Gastroesophageal sphincter (tissue), 4 donors: ENCODE data around the gene GORAB. TPM values are rescaled to one million over a fixed set of nuclear protein-coding genes. Genes with fewer than 3 reads are reported as not detected.

Experiments
- ATAC-seq: fragments of 150-250 bp; one replicate; pipeline ENCODE4 v1.9.1; 2016; ENCODE audit warnings: mild to moderate bottlenecking, moderate library complexity
- H3K27ac ChIP-seq, 4 donors: fragments of 200-600 bp; sonication (generic) in 3 of 4; 1 replicate in 3 of 4; 2 replicates in 1 of 4; pipeline ENCODE4 v1.5.1; 2016 to 2019
- H3K27me3 ChIP-seq: fragments of 200-600 bp; sonication (generic); one replicate; pipeline ENCODE4 v1.5.1; 2019
- H3K36me3 ChIP-seq, 2 donors: fragments of 200-600 bp; sonication (generic); one replicate each; pipeline ENCODE4 v1.5.1; 2019; ENCODE audit warnings: control low read depth in 1 of 2
- H3K4me1 ChIP-seq, 3 donors: fragments of 200-600 bp; sonication (generic); 1 replicate in 2 of 3; 2 replicates in 1 of 3; pipeline ENCODE4 v1.5.1; 2016 to 2019; ENCODE audit warnings: control low read depth in 2 of 3
- H3K4me3 ChIP-seq, 2 donors: fragments of 200-600 bp; sonication (generic); one replicate each; pipeline ENCODE4 v1.5.1; 2019; ENCODE audit warnings: mild to moderate bottlenecking in 1 of 2, moderate library complexity in 1 of 2
- H3K9me3 ChIP-seq, 3 donors: fragments of 200-600 bp; sonication (generic); one replicate each; pipeline ENCODE4 v1.5.1; 2017 to 2019; ENCODE audit warnings: control low read depth in 2 of 3
- CTCF ChIP-seq, 4 experiments: fragments of 200-600 bp in 2 of 4; fragments of 450-650 bp in 2 of 4; sonication (generic) in 1 of 4; IDR thresholded peaks; one replicate each; pipeline ENCODE4 v1.5.1; 2017 to 2019; ENCODE audit warnings: antibody characterized with exemption in 4 of 4, mild to moderate bottlenecking in 2 of 4, moderate library complexity in 2 of 4
- EP300 ChIP-seq: sonication (generic); formaldehyde crosslinking; IDR thresholded peaks from one replicate; pipeline ENCODE4 v1.6.1; 2017; ENCODE audit warnings: antibody characterized with exemption, mild to moderate bottlenecking
- POLR2A ChIP-seq, 2 donors: fragments of 450-650 bp; IDR thresholded peaks; one replicate each; pipeline ENCODE4 v1.6.1; 2017; ENCODE audit warnings: antibody characterized with exemption in 2 of 2, mild to moderate bottlenecking in 2 of 2, moderate library complexity in 1 of 2
- POLR2AphosphoS5 ChIP-seq: sonication (generic); formaldehyde crosslinking; IDR thresholded peaks from one replicate; pipeline ENCODE4 v1.6.1; 2017; ENCODE audit warnings: antibody characterized with exemption
- WGBS, 2 donors: methylation state at CpG; one replicate each; pipeline ENCODE4 v1.1.5; 2018; ENCODE audit warnings: low coverage in 1 of 2; 5-methylcytosine and 5-hydroxymethylcytosine counted together
- total RNA-seq, 4 donors: library from RNA; depleted of rRNA; stranded (reverse); fragments of >200 nt; gene quantifications; one replicate each; pipeline ENCODE4 v1.1.0, GENCODE V29; 2016

The GORAB gene
- total RNA-seq, 4 donors from 2014 or later, result 5.9 to 18.0 (median 8.8) TPM

GRCh38 chr1:170494369-170494768, 37.6 kb upstream of the GORAB start:
- no peaks in the 10 kb centered on the region for H3K9me3 ChIP-seq
- no peaks in the 10 kb centered on the region for H3K27me3 ChIP-seq
- 23 to 37% methylated on average over 3 of the region's 3 CpGs for WGBS, 2 donors
- TF ChIP-seq POLR2AphosphoS5, result no peak
- TF ChIP-seq CTCF (IDR thresholded peaks at IDR 0.05), result no peak
- no peak for TF ChIP-seq EP300
- no peak for TF ChIP-seq POLR2A (IDR thresholded peaks at IDR 0.05)
- H3K4me3 ChIP-seq, result no peak overlapping the region
- no peaks in the 10 kb centered on the region for H3K4me1 ChIP-seq
- ATAC-seq, result peak; percentile 41
- no peaks in the 10 kb centered on the region for H3K36me3 ChIP-seq
- no peak overlapping the region for H3K27ac ChIP-seq

GRCh38 chr1:170495006-170495405, 37.0 kb upstream of the GORAB start:
- TF ChIP-seq POLR2AphosphoS5 (no peak), POLR2A (IDR thresholded peaks at IDR 0.05) (no peak), CTCF (IDR thresholded peaks at IDR 0.05) (no peak), EP300 (no peak)
- WGBS, 2 donors, result 32 to 40% methylated on average over 2 of the region's 2 CpGs
- Histone ChIP-seq H3K4me1 (no peaks in the 10 kb centered on the region), H3K4me3 (no peak overlapping the region), H3K27me3 (no peaks in the 10 kb centered on the region), H3K27ac (no peak overlapping the region), H3K36me3 (no peaks in the 10 kb centered on the region), H3K9me3 (no peaks in the 10 kb centered on the region)
- ATAC-seq, result no peak

- Histone ChIP-seq H3K4me3 (no peak overlapping the region), H3K4me1 (no peaks in the 10 kb centered on the region), H3K27me3 (no peaks in the 10 kb centered on the region), H3K36me3 (no peaks in the 10 kb centered on the region), H3K27ac (no peak overlapping the region), H3K9me3 (no peaks in the 10 kb centered on the region)
- no peak for ATAC-seq
- TF ChIP-seq EP300 (no peak), CTCF (IDR thresholded peaks at IDR 0.05) (no peak), POLR2A (IDR thresholded peaks at IDR 0.05) (no peak), POLR2AphosphoS5 (no peak)
- 19 to 20% methylated on average over 1 of the region's 1 CpG for WGBS, 2 donors
Observed at GRCh38 chr1:170498876-170499275, 33.1 kb upstream of the GORAB start.

- WGBS, 2 donors, result 40 to 50% methylated on average over 1 of the region's 1 CpG
- no peaks in the 10 kb centered on the region for H3K4me1 ChIP-seq
- H3K4me3 ChIP-seq, result no peak overlapping the region
- TF ChIP-seq POLR2A (IDR thresholded peaks at IDR 0.05) (no peak), POLR2AphosphoS5 (no peak), EP300 (no peak), CTCF (IDR thresholded peaks at IDR 0.05) (no peak)
- H3K36me3 ChIP-seq, result no peaks in the 10 kb centered on the region
- no peak for ATAC-seq
- no peak overlapping the region for H3K27ac ChIP-seq
- no peaks in the 10 kb centered on the region for H3K9me3 ChIP-seq
- no peaks in the 10 kb centered on the region for H3K27me3 ChIP-seq
Observed at GRCh38 chr1:170503665-170504064, 28.3 kb upstream of the GORAB start.

GRCh38 chr1:170510163-170510562, 21.8 kb upstream of the GORAB start:
- Histone ChIP-seq H3K4me3 (no peak overlapping the region), H3K9me3 (no peaks in the 10 kb centered on the region), H3K36me3 (no peaks in the 10 kb centered on the region), H3K27me3 (no peaks in the 10 kb centered on the region), H3K4me1 (no peaks in the 10 kb centered on the region), H3K27ac (no peak overlapping the region)
- TF ChIP-seq EP300 (no peak), POLR2A (IDR thresholded peaks at IDR 0.05) (no peak), CTCF (IDR thresholded peaks at IDR 0.05) (no peak), POLR2AphosphoS5 (no peak)
- no peak for ATAC-seq
- 78 to 88% methylated on average over 1 of the region's 1 CpG for WGBS, 2 donors
